H1 (cell line): ENCODE results near the gene YLPM1. TPM values are rescaled to one million over a fixed set of nuclear protein-coding genes. Genes with fewer than 3 reads are reported as not detected.

Source experiments
- CTCF ChIA-PET: fragments of 300-600 bp; sonication (Branson Sonifier 250); formaldehyde crosslinking; loops from one replicate; lab custom pipeline; 2021; ENCODE audit not compliant: partially characterized antibody; lab: Charles Lee
- POLR2A ChIA-PET: fragments of 300-600 bp; sonication (Branson Sonifier 250); formaldehyde crosslinking; loops from one replicate; lab custom pipeline; 2021; ENCODE audit warnings: inconsistent platforms; ENCODE audit not compliant: partially characterized antibody; lab: Charles Lee
- DNase-seq, 2 experiments: peaks; one replicate each; pipeline versions ENCODE4 v3.0.0 to v3.0.0-alpha.2; 2010 to 2022; ENCODE audit warnings: low spot score in 2 of 2, low read depth in 1 of 2, mixed read lengths in 1 of 2
- FAIRE-seq: peaks from 2 replicates; lab custom pipeline; 2011; peaks lifted over from hg19 to GRCh38; lab: Jason Lieb, UNC
- H2AFZ ChIP-seq: 2 replicates; pipeline ENCODE4 v1.8.1; 2012; ENCODE audit warnings: low read length, inconsistent platforms
- H2AK5ac ChIP-seq: 2 replicates; pipeline ENCODE4 v1.6.1; 2013; ENCODE audit warnings: low read depth, low read length
- H2BK120ac ChIP-seq: replicated peaks from 2 replicates; pipeline ENCODE3; 2013; ENCODE audit warnings: low read depth, low read length, inconsistent platforms
- H2BK12ac ChIP-seq: 2 replicates; pipeline ENCODE4 v1.6.1; 2013; ENCODE audit warnings: low read depth, low read length
- H2BK15ac ChIP-seq: 2 replicates; pipeline ENCODE4 v1.6.1; 2013; ENCODE audit warnings: low read length
- H2BK20ac ChIP-seq: 2 replicates; pipeline ENCODE4 v1.6.1; 2013; ENCODE audit warnings: low read length
- H2BK5ac ChIP-seq: 2 replicates; pipeline ENCODE4 v1.6.1; 2013; ENCODE audit warnings: low read depth, low read length
- H3K14ac ChIP-seq: 2 replicates; pipeline ENCODE4 v1.6.1; 2013; ENCODE audit warnings: inconsistent platforms; ENCODE audit not compliant: insufficient read length
- H3K18ac ChIP-seq: 2 replicates; pipeline ENCODE4 v1.6.1; 2013; ENCODE audit warnings: low read length; ENCODE audit errors: extremely low read depth
- H3K23ac ChIP-seq: 2 replicates; pipeline ENCODE4 v1.6.1; 2013; ENCODE audit warnings: inconsistent platforms; ENCODE audit not compliant: insufficient read length
- H3K23me2 ChIP-seq: 2 replicates; pipeline ENCODE4 v1.6.1; 2013; ENCODE audit warnings: low read depth, low read length
- H3K27ac ChIP-seq: 2 replicates; pipeline ENCODE4 v1.6.1; 2011; ENCODE audit warnings: low read depth, low read length, inconsistent platforms
- H3K27me3 ChIP-seq, 4 experiments: replicated peaks in 1 of 4; 1 replicate in 1 of 4; 2 replicates in 3 of 4; pipeline versions ENCODE4 v1.6.1 to v1.8.1; 2011 to 2013; ENCODE audit warnings: low read length in 3 of 4, mild to moderate bottlenecking in 3 of 4, inconsistent platforms in 2 of 4, mixed read lengths in 2 of 4, moderate library complexity in 1 of 4; ENCODE audit not compliant: control insufficient read depth in 3 of 4, insufficient read depth in 3 of 4; ENCODE audit errors: extremely low read depth in 1 of 4
- H3K36me3 ChIP-seq, 4 experiments: 2 replicates each; pipeline versions ENCODE4 v1.6.1 to v1.8.1; 2011 to 2013; ENCODE audit warnings: mild to moderate bottlenecking in 4 of 4, low read length in 3 of 4, moderate library complexity in 2 of 4, control low read depth in 1 of 4, inconsistent platforms in 1 of 4; ENCODE audit not compliant: insufficient read depth in 4 of 4, control insufficient read depth in 2 of 4
- H3K4ac ChIP-seq: replicated peaks from 2 replicates; pipeline ENCODE3; 2013; ENCODE audit warnings: low read length, low read depth, mixed read lengths, inconsistent platforms; ENCODE audit not compliant: insufficient read length
- H3K4me1 ChIP-seq, 4 experiments: replicated peaks in 1 of 4; 1 replicate in 1 of 4; 2 replicates in 3 of 4; pipeline versions ENCODE4 v1.6.1 to v1.8.1; 2011 to 2013; ENCODE audit warnings: low read length in 3 of 4, inconsistent platforms in 2 of 4, mixed read lengths in 1 of 4; ENCODE audit not compliant: insufficient read depth in 4 of 4, control insufficient read depth in 3 of 4
- H3K4me2 ChIP-seq, 2 experiments: 2 replicates each; pipeline versions ENCODE4 v1.6.1 to v1.8.1; 2011 to 2013; ENCODE audit warnings: low read depth in 2 of 2, low read length in 2 of 2, control low read depth in 1 of 2, inconsistent platforms in 1 of 2, mild to moderate bottlenecking in 1 of 2; ENCODE audit not compliant: insufficient read depth in 1 of 2
- H3K4me3 ChIP-seq, 4 experiments: fragments of 200-600, 300-600 bp in 1 of 4; sonication (generic), shearing (Covaris generic), sonication (Bioruptor Twin) in 1 of 4; 2 replicates each; pipeline versions ENCODE4 v1.5.1 to v1.8.1; 2011 to 2016; ENCODE audit warnings: low read length in 4 of 4, low read depth in 3 of 4, control low read depth in 2 of 4, inconsistent platforms in 2 of 4, mild to moderate bottlenecking in 2 of 4, mixed read lengths in 1 of 4, moderate library complexity in 1 of 4; ENCODE audit not compliant: insufficient read depth in 2 of 4; ENCODE audit errors: extremely low read depth in 1 of 4
- H3K56ac ChIP-seq: replicated peaks from 2 replicates; pipeline ENCODE3; 2013; ENCODE audit warnings: low read depth, mild to moderate bottlenecking, mixed read lengths, low read length, inconsistent platforms; ENCODE audit not compliant: insufficient read length
- H3K79me1 ChIP-seq: 2 replicates; pipeline ENCODE4 v1.6.1; 2013; ENCODE audit warnings: low read depth, low read length, control low read depth
- H3K79me2 ChIP-seq, 2 experiments: 2 replicates each; pipeline versions ENCODE4 v1.6.1 to v1.8.1; 2012 to 2013; ENCODE audit warnings: low read length in 2 of 2, mild to moderate bottlenecking in 2 of 2, inconsistent platforms in 1 of 2; ENCODE audit not compliant: insufficient read depth in 2 of 2, control insufficient read depth in 1 of 2
- H3K9ac ChIP-seq, 4 experiments: replicated peaks in 1 of 4; 1 replicate in 1 of 4; 2 replicates in 3 of 4; pipeline versions ENCODE4 v1.6.1 to v1.8.1; 2011 to 2013; ENCODE audit warnings: low read depth in 3 of 4, low read length in 3 of 4, control low read depth in 2 of 4, mild to moderate bottlenecking in 2 of 4, moderate library complexity in 2 of 4, inconsistent platforms in 1 of 4; ENCODE audit errors: extremely low read depth in 1 of 4
- H3K9me3 ChIP-seq, 2 experiments: 2 replicates each; pipeline versions ENCODE4 v1.6.1 to v1.8.1; 2012 to 2013; ENCODE audit warnings: mild to moderate bottlenecking in 2 of 2, moderate library complexity in 2 of 2, control low read depth in 1 of 2, inconsistent platforms in 1 of 2, low read depth in 1 of 2, low read length in 1 of 2, mixed read lengths in 1 of 2; ENCODE audit not compliant: insufficient read depth in 2 of 2
- H4K20me1 ChIP-seq, 2 experiments: replicated peaks in 1 of 2; 2 replicates each; pipeline versions ENCODE3 to v1.8.1; 2011 to 2013; ENCODE audit warnings: inconsistent platforms in 2 of 2, low read length in 2 of 2, mild to moderate bottlenecking in 1 of 2; ENCODE audit not compliant: insufficient read depth in 2 of 2, control insufficient read depth in 1 of 2
- H4K5ac ChIP-seq: 2 replicates; pipeline ENCODE4 v1.6.1; 2013; ENCODE audit warnings: low read length, low read depth, mixed read lengths, inconsistent platforms; ENCODE audit not compliant: insufficient read length
- H4K8ac ChIP-seq: 2 replicates; pipeline ENCODE4 v1.8.0; 2013; ENCODE audit warnings: mild to moderate bottlenecking, moderate library complexity, low read length, inconsistent platforms; ENCODE audit not compliant: insufficient read depth; ENCODE audit errors: extremely low read depth
- H4K91ac ChIP-seq: replicated peaks from 2 replicates; pipeline ENCODE3; 2013; ENCODE audit warnings: low read length, mixed read lengths, inconsistent platforms; ENCODE audit not compliant: insufficient read length
- BRCA1 ChIP-seq: IDR thresholded peaks from 2 replicates; pipeline ENCODE4 v1.6.1; 2012; ENCODE audit warnings: low read depth, low read length, improper control_type of control experiment
- KDM5A ChIP-seq: fragments of 200-600 bp; IDR thresholded peaks from 2 replicates; pipeline ENCODE4 v1.7.1; 2012; ENCODE audit warnings: mild to moderate bottlenecking, low read length, inconsistent platforms, mixed read lengths
- WGBS, 2 experiments: shearing (Covaris generic) in 1 of 2; methylation state at CpG; one replicate each; pipeline versions ENCODE4 v1.1.6 to v1.1.7; 2013 to 2015; ENCODE audit warnings: low lambda C conversion rate in 2 of 2, mixed read lengths in 2 of 2, inconsistent platforms in 1 of 2, low coverage in 1 of 2, missing lambda C conversion rate in 1 of 2; ENCODE audit not compliant: insufficient replicate concordance in 2 of 2, insufficient coverage in 1 of 2, insufficient read length in 1 of 2; ENCODE audit errors: extremely low coverage in 1 of 2, missing lambda C conversion rate in 1 of 2; 5-methylcytosine and 5-hydroxymethylcytosine counted together
- polyA plus RNA-seq, 7 experiments: library from polyadenylated mRNA; depleted of rRNA in 3 of 7; stranded (reverse) in 5 of 7; unstranded in 2 of 7; fragments of >200 nt in 5 of 7; fragments of 200-250 nt in 2 of 7; gene quantifications; 1 replicate in 5 of 7; 2 replicates in 1 of 7; 4 replicates in 1 of 7; pipeline versions ENCODE4 v1.2.1 to v1.2.3, GENCODE V29; 2011 to 2013; ENCODE audit warnings: missing spikeins in 2 of 7, mixed read lengths in 2 of 7
- total RNA-seq: library from RNA; stranded (reverse); fragmentation: NEBNext Ultra II Directional; extraction: Animal tissue kit (Norgen Biotek cat#: 25700); gene quantifications from 2 replicates; pipeline ENCODE4 v1.2.1, GENCODE V29; 2021

The YLPM1 gene
- total and polyA plus RNA-seq, 2 of the 8 experiments (the other 6 are each of a cell fraction or from before 2014, with no cell fraction given), result 13.5 to 71.7 TPM

DNA sequence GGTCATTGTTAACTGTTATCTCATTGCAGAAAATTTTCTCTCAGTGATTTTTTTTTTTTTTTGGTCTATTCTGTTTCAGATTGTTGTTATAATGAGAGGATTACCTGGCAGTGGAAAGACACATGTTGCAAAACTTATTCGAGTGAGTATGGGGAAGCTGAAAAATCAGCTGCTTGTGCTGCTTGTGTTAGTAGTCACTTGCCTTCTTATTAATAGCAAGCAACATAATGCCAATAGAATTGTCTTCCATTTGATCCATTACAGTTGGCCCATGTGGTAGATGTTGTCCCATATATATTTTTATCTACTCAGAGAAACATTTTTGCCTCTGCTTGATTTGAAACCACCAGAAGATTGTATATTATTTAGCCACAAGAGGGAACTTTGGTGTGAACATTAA lies 53.0 kb downstream of the YLPM1 start:
- no peak overlapping the region for H2BK20ac ChIP-seq
- H3K4me3 ChIP-seq, result no peak overlapping the region
- no peak overlapping the region for H4K91ac ChIP-seq
- H3K79me2 ChIP-seq, result no peaks in the 10 kb centered on the region
- H4K8ac ChIP-seq, result no peak overlapping the region
- WGBS, 2 experiments, result 88% methylated on average over 1 of the region's 1 CpG; no CpG with 5 or more reads in 1 of the 2 experiments
- H3K23me2 ChIP-seq, result no peaks in the 10 kb centered on the region
- no peak overlapping the region for H3K56ac ChIP-seq
- no peak overlapping the region for H2BK15ac ChIP-seq
- H3K9ac ChIP-seq, result no peak overlapping the region
- H3K4me2 ChIP-seq, result no peak overlapping the region
- H2AK5ac ChIP-seq, result no peak overlapping the region
- H3K27ac ChIP-seq, result no peak overlapping the region
- no peak overlapping the region for H3K18ac ChIP-seq
- no peak overlapping the region for H2AFZ ChIP-seq
- peaks cover 7 to 74% (median 37%) of the 10 kb centered on the region in 4 experiments; a peak in 7 of 8 replicates for H3K36me3 ChIP-seq
- H2BK5ac ChIP-seq, result no peak overlapping the region
- no peak overlapping the region for H3K23ac ChIP-seq
- H2BK120ac ChIP-seq, result no peak overlapping the region
- H4K5ac ChIP-seq, result no peak overlapping the region
- TF ChIP-seq BRCA1 (no peak), KDM5A (no peak)
- no peak overlapping the region for H2BK12ac ChIP-seq
- H3K79me1 ChIP-seq, result no peaks in the 10 kb centered on the region; the same call in 1 of the 2 replicates
- H3K4me1 ChIP-seq, result no peaks in the 10 kb centered on the region
- H4K20me1 ChIP-seq, result peaks cover 0 to 2% of the 10 kb centered on the region in 2 experiments
- POLR2A ChIA-PET, result no interaction called here
- FAIRE-seq (no peak), DNase-seq (no peak)
- no peaks in the 10 kb centered on the region for H3K9me3 ChIP-seq
- H3K14ac ChIP-seq, result no peak overlapping the region
- H3K4ac ChIP-seq, result no peak overlapping the region
- CTCF ChIA-PET, result interaction anchor here (0.9 kb wide), 1 partner anchor 89 kb away, joined by 3 read pairs; no protein-coding TSS in a partner anchor
- no peaks in the 10 kb centered on the region for H3K27me3 ChIP-seq
